GM19099 (cell line): ENCODE results near the gene GDAP2.

Source experiments
- POLR2A ChIP-seq: IDR thresholded peaks from 3 replicates; pipeline ENCODE4 v1.6.1; 2011; ENCODE audit warnings: low read depth; ENCODE audit not compliant: insufficient read length; ENCODE audit errors: extremely low read depth

Gene GDAP2

DNA sequence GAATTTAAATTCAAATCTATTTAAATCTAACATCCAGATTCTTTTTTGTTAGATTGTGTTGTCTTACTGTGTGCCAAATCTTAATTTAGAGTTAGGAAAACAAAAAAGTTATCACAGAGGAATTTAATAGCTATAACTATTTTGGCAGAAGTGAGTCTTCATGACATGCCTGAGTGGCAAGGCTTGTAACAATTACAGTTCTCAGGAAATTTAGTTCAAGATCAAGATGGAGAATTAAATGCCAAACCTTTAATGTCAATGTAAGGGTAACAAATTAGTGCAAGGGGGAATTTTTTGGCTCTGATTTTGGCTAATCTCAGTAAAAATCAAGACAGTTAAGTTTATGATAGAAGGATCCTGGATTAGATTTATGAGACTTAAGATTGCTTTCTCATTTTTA is 58.4 kb downstream of the GDAP2 start:
- no peak for TF ChIP-seq POLR2A

DNA sequence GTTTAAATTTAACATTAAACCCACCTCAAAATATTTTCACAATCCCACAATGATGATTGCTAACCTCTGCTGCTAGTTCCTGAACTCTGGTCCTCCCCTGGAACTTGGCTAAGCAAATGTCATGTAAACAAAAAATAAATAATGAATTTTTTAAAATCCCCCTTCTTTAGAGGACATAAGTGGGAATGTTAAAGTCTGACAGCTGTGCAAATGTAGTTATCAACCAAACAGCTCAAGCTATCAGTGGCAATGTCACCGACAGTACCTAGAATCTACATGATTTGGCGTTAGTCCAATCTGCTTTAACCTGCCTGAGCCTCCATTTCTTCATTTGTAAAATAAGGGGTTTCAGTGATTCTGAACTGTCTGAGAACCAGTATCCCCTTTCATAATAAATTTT is 67.7 kb downstream of the GDAP2 start:
- TF ChIP-seq POLR2A = no peak

DNA sequence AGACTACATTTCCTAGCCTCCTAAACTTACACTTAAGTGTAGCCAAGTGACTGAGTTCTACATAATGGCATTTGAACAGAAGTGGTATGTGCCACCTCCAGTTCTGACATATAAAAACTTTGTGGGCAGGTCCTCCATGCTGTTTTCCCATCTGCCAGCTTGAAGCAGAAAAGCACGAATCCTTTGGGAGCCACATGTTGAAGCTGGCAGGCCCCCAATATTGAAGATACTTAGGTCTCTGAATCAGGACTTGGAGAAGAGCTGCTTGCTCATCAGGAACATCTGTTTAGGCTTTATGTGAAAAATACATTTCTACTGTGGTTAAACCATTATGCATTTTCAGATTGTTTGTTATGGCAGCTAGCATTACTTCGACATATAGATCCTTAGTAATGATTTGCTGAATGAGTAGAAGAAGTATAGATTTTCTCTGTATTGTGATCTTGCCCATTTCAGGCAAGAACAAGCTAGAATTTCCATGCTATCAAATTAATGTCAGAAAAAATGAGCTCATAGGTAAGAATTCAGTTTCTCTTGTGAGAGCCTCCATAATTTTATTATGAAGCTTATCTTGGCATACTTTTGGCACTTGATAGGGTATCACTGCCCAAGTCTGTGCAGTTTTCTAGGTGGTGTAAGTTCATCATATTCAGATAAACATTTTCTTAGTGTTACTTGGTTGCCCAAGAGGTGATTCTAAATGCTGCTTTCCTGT is 68.4 kb downstream of the GDAP2 start:
- TF ChIP-seq POLR2A = no peak

DNA sequence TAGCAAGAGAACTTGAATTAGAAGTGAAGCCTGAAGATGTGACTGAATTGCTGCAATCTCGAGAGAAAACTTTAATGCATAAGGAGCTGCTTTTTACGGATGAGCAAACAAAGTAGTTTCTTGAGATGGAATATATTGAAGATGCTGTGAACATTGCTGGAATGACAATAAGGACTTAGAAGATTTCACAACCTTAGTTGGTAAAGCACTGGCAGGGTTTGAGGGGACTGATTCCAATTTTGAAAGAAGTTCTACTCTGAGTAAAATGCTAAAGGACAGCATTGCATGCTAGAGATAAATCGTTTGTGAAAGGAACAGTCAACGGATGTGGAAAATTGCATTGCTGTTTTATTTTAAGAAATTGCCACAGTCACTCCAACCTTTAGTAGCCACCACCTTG is 69.5 kb downstream of the GDAP2 start:
- TF ChIP-seq POLR2A = no peak

DNA sequence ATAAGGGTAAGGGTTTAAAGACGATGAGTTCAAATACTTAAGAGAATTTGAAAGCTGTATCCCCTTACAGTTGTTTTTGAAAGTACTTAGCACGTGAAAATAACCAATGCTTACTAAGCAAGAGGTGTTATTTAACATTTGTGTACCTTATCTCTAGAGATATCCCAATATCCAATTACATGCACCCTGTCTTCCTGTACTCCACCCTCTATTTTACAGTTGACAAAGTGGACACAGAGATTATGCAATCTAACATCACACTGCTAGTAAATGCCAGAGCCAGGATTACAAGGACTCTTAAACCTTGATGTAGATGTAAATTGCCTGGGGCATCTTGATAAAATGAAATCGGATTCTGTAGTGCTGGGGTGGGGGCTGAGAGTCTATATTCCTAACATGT is 72.0 kb downstream of the GDAP2 start:
- no peak for TF ChIP-seq POLR2A

DNA sequence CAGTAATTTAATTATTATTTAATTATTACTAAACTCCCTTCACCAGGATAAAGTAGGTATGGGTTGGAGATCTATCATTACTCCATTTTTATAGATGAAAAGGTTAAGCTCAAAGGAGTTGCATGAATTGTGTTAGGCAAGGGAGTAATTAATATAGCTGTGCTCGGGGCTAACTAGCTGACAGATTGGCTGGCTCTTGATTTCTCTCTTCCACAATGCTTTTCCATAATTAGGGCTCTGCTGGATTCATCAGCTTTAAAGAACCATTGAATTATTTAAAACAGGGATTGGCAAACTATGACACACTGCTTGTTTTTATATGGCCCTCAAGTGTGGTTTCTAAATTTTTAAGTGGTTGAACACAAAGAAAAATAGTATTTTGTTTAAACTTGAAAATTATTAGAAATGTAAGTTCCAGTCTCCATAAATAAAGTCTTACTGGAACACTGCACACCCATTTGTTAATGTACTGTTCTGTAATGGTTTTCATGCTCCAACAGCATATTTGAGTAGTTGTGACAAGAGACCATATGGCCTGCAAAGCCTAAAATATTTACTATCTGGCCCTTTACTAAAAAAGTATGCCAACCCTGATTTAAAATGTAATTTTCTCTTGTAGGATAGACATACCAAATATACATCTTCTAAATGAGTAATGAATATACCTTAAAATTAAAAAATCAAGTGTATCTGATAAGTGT is 76.4 kb downstream of the GDAP2 start:
- no peak for TF ChIP-seq POLR2A

DNA sequence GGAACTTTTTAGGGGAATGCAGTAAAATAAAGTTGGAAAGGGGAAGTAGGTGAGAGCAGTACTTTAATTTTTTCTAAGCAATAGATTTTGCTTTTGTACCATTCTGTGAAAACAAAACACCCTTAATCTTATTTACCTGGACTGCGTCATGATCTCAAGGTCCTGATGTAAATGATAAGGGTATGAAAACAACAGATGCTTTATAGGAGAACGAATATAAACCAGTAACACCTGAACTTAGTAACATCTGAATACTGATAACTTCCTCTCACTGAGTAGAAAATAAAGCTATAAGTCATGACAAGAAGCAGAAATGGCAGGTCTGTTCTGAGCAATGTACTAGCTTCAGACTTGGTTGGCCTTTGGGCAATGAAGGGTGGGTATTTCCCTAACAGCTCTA is 77.7 kb downstream of the GDAP2 start:
- TF ChIP-seq POLR2A = no peak

DNA sequence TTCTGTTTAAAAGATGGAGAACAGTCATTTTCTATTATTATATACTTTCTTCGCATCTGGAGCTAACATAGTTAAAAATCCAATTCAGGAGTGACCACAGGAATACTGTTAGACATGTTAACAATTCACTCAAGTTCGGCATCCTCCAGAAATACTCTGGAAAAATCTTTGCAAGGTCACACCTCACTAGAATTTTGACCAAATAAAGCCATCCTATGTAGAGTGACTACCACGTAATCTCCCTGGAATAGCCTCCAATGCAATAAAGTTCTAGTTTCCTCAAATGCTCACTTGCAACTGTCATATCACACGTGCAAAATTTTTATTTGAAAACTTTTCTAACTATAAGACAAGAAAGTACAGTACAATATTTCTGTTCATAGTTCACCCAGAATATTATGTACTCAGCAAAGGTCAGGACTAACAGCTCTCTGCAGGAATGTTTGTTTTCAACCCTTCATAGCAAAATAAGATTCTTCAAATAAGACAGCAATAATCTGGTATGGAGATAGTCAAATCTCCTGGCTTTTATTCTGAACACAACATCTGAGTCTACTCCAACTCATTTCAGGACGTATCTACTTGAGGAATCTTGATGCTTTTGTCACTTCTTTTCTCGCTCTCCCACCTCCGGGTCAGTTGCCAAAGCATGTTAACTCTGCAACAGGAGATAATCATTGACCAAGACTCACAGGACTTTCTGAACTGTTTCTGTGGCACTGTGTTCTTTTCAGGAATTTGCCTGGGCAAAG is 82.6 kb downstream of the GDAP2 start:
- no peak for TF ChIP-seq POLR2A

DNA sequence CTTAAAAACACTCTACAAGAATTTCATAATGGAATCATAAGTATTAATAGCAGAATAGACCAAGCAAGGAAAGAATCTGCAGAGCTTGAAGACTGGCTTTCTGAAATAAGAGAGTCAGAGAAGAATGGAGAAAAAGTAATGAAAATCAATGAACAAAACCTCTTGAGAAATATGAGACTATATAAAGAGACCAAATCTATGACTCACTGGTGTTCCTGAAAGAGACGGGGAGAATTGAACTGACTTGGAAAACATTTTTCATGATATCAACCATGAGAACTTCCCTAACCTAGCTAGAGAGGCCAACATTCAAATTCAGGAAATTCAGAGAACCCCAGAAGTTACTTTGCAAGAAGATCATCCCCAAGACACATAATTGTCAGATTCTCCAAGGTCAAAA is 85.6 kb downstream of the GDAP2 start:
- no peak for TF ChIP-seq POLR2A

DNA sequence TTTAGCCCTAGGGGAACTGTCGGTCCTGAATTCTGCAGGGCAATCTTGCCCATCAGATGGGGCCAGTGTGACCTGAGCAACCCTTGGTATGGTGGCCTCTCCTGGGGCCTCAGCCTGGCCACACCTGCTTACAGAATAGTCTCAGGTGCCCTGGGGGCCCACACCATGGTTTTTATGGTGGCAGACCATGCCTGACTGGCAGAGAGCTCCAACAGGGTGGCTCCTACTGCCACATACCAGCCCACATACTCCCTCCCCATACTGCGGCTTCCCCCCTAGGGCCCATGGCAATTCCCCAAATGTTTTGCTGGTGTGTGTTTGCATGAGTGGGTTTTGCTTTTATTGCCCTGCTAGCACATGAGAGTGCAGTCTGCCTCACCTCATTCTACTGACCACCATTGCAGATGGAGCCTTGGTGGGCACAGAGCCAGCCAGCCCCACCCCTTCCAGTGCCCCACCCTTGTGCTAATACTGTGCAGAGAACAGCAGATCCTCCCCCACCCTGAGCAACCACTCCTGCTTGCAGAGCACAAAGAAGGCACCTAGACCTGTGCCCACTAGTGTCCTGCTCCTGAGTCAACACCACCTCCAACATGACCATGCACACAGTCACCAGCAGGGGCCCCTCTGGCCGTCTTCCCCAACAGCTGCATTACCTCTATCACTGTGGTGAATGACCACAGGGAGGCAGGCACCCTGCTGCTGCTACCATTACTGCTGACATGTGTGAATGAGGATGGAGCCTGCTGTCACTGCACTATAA is 86.8 kb downstream of the GDAP2 start:
- no peak for TF ChIP-seq POLR2A

DNA sequence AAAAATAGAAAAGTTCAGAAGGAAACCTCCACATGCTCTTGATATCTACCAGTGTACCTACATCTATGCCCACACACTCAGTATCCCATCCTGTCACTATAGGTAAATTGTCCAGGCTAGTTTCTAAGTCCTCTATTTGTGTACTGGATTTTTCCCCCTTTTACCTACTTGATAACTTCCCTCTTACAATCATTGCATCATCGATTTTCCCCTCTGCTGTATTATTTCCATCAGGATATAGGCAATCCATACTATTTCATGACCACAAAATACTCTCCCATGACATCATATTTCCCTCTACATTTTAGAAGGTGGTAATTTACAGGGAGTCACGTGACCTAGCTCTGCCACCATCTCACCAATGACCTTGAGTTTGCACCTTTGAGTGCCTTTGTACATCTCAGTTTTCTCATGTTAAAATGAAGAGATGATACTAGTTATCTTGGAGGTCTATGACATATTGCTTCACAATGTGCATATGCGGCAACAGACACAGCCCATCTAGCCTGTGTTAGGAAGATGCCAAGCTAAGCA is 88.2 kb downstream of the GDAP2 start:
- no peak for TF ChIP-seq POLR2A

DNA sequence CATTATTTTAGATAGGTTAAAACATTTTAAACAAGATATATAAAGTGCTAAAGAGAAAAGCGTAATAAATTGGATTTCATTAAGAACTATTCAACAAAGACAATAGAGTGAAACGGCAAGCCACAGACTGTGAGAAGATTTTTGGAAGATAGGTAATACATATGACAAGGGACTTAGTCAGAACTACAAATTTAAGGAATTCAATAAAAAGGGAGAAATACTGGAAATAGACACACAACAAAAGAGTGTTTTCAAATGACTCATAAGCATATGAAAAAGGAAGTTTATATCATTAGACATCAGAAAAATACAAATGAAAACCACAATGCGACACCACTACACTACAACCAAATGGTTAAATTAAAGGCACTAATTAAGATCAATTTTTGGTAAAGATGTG is 90.5 kb downstream of the GDAP2 start:
- TF ChIP-seq POLR2A = no peak

DNA sequence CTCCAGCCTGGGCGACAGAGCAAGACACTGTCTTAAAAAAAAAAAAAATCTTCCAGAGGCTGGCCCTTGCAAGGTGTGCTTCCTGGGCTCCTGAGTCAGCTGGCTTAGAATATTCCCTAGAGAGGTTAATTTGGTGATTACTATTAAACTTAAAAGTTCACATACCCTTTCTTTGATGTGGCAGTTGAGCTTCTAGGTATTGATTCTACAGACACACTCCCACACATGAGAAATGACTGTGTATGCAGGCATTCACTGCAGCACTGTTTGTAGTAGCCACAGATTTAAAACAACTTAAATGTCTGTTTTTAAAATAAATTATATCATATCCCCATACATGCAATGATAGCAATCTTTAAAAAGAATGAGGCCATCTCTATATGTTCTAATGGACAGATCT is 93.4 kb downstream of the GDAP2 start:
- TF ChIP-seq POLR2A = no peak

DNA sequence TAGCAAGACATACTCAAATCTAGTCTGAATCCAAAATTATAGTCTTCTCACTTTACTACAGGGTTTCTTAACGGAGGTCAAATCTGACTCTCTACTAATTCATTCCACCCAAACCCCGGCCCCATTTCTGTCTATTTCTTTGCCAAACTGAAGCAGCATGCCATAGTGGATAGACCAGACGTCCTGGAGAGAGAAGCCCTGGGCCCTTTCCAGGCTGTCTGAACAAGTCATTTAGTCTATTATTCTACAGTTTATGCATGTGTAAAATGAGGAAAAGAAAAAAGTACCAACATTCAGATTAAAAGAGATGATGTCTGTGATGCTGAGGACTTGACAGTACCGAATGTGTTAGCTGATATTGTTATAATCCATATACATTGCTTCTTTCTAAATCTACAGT is 95.0 kb downstream of the GDAP2 start:
- TF ChIP-seq POLR2A = no peak

DNA sequence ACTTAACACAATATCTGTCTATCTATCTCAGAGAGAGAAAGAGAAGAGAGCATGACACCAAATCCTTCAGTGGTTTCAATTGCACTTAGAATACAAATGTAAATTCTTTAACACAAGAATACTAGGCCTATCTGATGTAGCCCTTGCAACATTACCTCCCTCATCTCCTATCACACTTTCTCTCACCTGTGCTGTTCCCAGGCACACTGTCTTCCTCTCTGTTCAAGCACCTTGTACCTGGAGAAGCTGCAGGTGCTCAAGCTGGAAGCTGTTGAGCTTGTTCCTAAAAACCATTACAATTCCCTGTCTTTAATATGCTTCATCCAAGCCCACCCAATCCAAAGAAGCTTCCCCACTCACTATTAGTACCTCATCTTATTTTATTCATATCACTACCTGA is 97.0 kb downstream of the GDAP2 start:
- TF ChIP-seq POLR2A = no peak
